Measurements from ENCODE around the gene TBC1D13. TPM values are rescaled to one million over a fixed set of nuclear protein-coding genes. Genes with fewer than 3 reads are reported as not detected.

The TBC1D13 gene
- total and polyA plus RNA-seq, 2 donors (not counting 1 experiment from before 2014, with no cell fraction given) = 28.8 to 29.1 TPM

DNA sequence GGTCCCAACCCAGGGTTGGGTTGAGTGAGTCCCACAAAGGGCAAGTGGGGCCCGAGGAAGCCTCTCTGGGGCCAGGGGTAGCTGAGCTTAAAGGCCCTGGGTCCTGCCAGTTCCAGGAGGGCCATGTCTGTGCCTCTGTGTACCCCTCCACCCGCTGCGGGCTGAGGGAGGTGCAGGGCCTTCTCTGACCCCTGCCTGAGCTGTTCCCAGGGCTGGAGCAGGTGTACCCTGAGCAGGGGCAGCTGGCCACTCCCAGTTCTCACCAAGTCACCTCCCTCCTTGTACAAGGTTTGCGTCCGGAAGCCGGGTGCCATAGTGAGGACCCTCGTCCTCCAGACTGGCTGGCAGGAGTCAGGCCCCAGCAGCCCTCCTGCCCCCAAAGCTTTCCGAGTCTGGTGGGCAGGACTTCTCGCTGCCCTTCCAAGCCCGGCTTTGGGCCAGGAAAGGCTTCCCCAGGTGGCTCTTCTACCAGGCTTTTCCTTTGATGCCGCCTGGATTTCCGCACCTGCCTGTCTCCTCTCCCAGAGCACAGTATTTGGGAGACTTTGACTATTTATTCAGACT is 22.1 kb downstream of the TBC1D13 start:
- H3K79me2 ChIP-seq (ENCODE audit: control insufficient read depth, insufficient read depth, low read length) = no peaks in the 10 kb centered on the region
- no peaks in the 10 kb centered on the region for H3K4me1 ChIP-seq (ENCODE audit: control insufficient read depth in 2 of 2, insufficient read depth in 2 of 2, low read length in 2 of 2)
- TF ChIP-seq, protein P1, sequence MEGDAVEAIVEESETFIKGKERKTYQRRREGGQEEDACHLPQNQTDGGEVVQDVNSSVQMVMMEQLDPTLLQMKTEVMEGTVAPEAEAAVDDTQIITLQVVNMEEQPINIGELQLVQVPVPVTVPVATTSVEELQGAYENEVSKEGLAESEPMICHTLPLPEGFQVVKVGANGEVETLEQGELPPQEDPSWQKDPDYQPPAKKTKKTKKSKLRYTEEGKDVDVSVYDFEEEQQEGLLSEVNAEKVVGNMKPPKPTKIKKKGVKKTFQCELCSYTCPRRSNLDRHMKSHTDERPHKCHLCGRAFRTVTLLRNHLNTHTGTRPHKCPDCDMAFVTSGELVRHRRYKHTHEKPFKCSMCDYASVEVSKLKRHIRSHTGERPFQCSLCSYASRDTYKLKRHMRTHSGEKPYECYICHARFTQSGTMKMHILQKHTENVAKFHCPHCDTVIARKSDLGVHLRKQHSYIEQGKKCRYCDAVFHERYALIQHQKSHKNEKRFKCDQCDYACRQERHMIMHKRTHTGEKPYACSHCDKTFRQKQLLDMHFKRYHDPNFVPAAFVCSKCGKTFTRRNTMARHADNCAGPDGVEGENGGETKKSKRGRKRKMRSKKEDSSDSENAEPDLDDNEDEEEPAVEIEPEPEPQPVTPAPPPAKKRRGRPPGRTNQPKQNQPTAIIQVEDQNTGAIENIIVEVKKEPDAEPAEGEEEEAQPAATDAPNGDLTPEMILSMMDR (IDR thresholded peaks at IDR 0.05) = no peak
- no peak for TF ChIP-seq EZH2 (IDR thresholded peaks at IDR 0.05; ENCODE audit: borderline replicate concordance, insufficient read depth, low read depth, low read length, poor library complexity, severe bottlenecking)
- no peak overlapping the region for H3K4me3 Mint-ChIP-seq
- no peak overlapping the region for H3K4me2 ChIP-seq (replicated peaks; ENCODE audit: low read depth, low read length, poor library complexity, severe bottlenecking)
- WGBS (ENCODE audit: insufficient coverage) = 98% methylated on average over 12 of the region's 12 CpGs
- H3K4me3 ChIP-seq (ENCODE audit: control extremely low read depth in 1 of 5, extremely low read depth in 1 of 5, insufficient read depth in 1 of 5, low read depth in 2 of 5, low read length in 4 of 5) = no peak overlapping the region
- no peak for ATAC-seq (ENCODE audit: low read depth)
- H3K9me3 Mint-ChIP-seq (ENCODE audit: insufficient read depth) = no peaks in the 10 kb centered on the region
- ChIA-PET POLR2A (interaction anchor here (0.6 kb wide), 1 partner anchor 187 kb away, joined by 14 read pairs; no protein-coding TSS in a partner anchor), CTCF (interaction anchor here (1.1 kb wide), 2 partner anchors 119 to 164 kb away, joined by 3 read pairs; no protein-coding TSS in a partner anchor)
- no peak overlapping the region for H3K27ac Mint-ChIP-seq
- no peaks in the 10 kb centered on the region for H3K9me3 ChIP-seq (ENCODE audit: control extremely low read depth in 1 of 3, control insufficient read depth in 2 of 3, insufficient read depth in 1 of 3, low read length in 2 of 3)
- H3K27me3 Mint-ChIP-seq = no peaks in the 10 kb centered on the region
- H3K27me3 ChIP-seq (replicated peaks in 1 of 4; ENCODE audit: control extremely low read depth in 1 of 4, control insufficient read depth in 3 of 4, insufficient read depth in 4 of 4, low read length in 3 of 4) = no peaks in the 10 kb centered on the region
- H3K27ac ChIP-seq (ENCODE audit: low read length in 2 of 2) = no peak overlapping the region
- H4K20me1 ChIP-seq (ENCODE audit: control insufficient read depth, insufficient read depth, low read length, poor library complexity, severe bottlenecking) = no peaks in the 10 kb centered on the region
- no peaks in the 10 kb centered on the region for H3K4me1 Mint-ChIP-seq
- DNase-seq = no peak
- no peak overlapping the region for H3K9ac ChIP-seq (ENCODE audit: low read length)
- no peak overlapping the region for H2AFZ ChIP-seq (ENCODE audit: insufficient read depth, low read depth, low read length, poor library complexity, severe bottlenecking)
- H3K36me3 ChIP-seq (replicated peaks in 1 of 2; ENCODE audit: control extremely low read depth in 1 of 2, control insufficient read depth in 1 of 2, extremely low read depth in 1 of 2, insufficient read depth in 2 of 2, low read length in 1 of 2) = peaks cover 0 to 26% of the 10 kb centered on the region in 2 experiments
- intact Hi-C loops (cut with micrococcal nuclease) = no loop called here

DNA sequence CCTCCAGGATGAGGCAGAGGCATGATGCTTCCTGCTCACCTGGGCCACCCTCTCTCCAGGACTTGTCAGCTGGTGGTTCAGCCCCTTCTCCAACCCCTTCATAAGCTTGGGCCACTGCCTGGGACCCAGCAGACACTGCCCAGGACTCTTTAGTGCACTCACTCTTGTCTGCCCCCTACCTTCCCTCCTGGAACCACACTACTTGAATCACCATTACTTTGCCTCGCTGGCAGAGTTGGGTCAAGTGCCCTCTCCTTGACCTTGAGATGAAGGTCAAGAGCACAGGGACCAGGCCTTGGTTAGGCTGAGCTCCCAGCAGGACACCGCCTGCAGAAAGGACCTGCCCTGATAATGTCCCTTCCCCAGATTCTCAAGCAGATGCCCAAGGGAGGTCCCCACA is 22.8 kb downstream of the TBC1D13 start:
- TF ChIP-seq, protein P1 (IDR thresholded peaks at IDR 0.05) = no peak
- no peak for TF ChIP-seq EZH2 (IDR thresholded peaks at IDR 0.05; ENCODE audit: borderline replicate concordance, insufficient read depth, low read depth, low read length, poor library complexity, severe bottlenecking)
- Histone ChIP-seq H3K36me3 (replicated peaks in 1 of 2; ENCODE audit: control extremely low read depth in 1 of 2, control insufficient read depth in 1 of 2, extremely low read depth in 1 of 2, insufficient read depth in 2 of 2, low read length in 1 of 2) (peaks cover 0 to 25% of the 10 kb centered on the region in 2 experiments), H3K79me2 (ENCODE audit: control insufficient read depth, insufficient read depth, low read length) (no peaks in the 10 kb centered on the region), H3K4me3 (ENCODE audit: control extremely low read depth in 1 of 5, extremely low read depth in 1 of 5, insufficient read depth in 1 of 5, low read depth in 2 of 5, low read length in 4 of 5) (no peak overlapping the region), H3K9ac (ENCODE audit: low read length) (no peak overlapping the region), H3K9me3 (ENCODE audit: control extremely low read depth in 1 of 3, control insufficient read depth in 2 of 3, insufficient read depth in 1 of 3, low read length in 2 of 3) (no peaks in the 10 kb centered on the region), H3K27me3 (replicated peaks in 1 of 4; ENCODE audit: control extremely low read depth in 1 of 4, control insufficient read depth in 3 of 4, insufficient read depth in 4 of 4, low read length in 3 of 4) (no peaks in the 10 kb centered on the region), H4K20me1 (ENCODE audit: control insufficient read depth, insufficient read depth, low read length, poor library complexity, severe bottlenecking) (no peaks in the 10 kb centered on the region), H3K27ac (ENCODE audit: low read length in 2 of 2) (no peak overlapping the region), H3K4me2 (replicated peaks; ENCODE audit: low read depth, low read length, poor library complexity, severe bottlenecking) (no peak overlapping the region), H3K4me1 (ENCODE audit: control insufficient read depth in 2 of 2, insufficient read depth in 2 of 2, low read length in 2 of 2) (no peaks in the 10 kb centered on the region), H2AFZ (ENCODE audit: insufficient read depth, low read depth, low read length, poor library complexity, severe bottlenecking) (no peak overlapping the region)
- ATAC-seq (ENCODE audit: low read depth) = no peak
- Mint-ChIP-seq H3K27ac (peak overlapping the region; percentile 10), H3K4me3 (no peak overlapping the region), H3K9me3 (ENCODE audit: insufficient read depth) (no peaks in the 10 kb centered on the region), H3K4me1 (no peaks in the 10 kb centered on the region), H3K27me3 (no peaks in the 10 kb centered on the region)
- CTCF ChIA-PET = interaction anchor here (1.1 to 1.2 kb wide), 2 partner anchors 10 to 164 kb away, joined by 3 read pairs; no protein-coding TSS in a partner anchor
- POLR2A ChIA-PET = no interaction called here
- DNase-seq = no peak
- intact Hi-C loops (cut with micrococcal nuclease) = no loop called here
- WGBS (ENCODE audit: insufficient coverage) = 81% methylated on average over 2 of the region's 2 CpGs

Measured in B cell (primary cell).